ENCODE measurements around the gene SP2. TPM values are rescaled to one million over a fixed set of nuclear protein-coding genes. Genes with fewer than 3 reads are reported as not detected.

SP2 gene
- total and polyA plus RNA-seq, 2 of the 13 experiments (the other 11 are each of a cell fraction or from before 2014, with no cell fraction given) = 1.4 to 4.8 TPM

- TF ChIP-seq CHD4 (IDR thresholded peaks at IDR 0.05; ENCODE audit: borderline replicate concordance, low read length) (0 out of 2 replicates have a peak, but pooled peaks have one; percentile 6), ZNF547 (CRISPR knock-in tag; IDR thresholded peaks at IDR 0.05) (no peak), SMC3 (IDR thresholded peaks at IDR 0.05; ENCODE audit: low read length) (no peak; the same call in 1 of the 2 replicates), SKI (IDR thresholded peaks at IDR 0.05; ENCODE audit: partially characterized antibody) (no peak), TAF15 (IDR thresholded peaks at IDR 0.05; ENCODE audit: low read depth, low read length, poor library complexity, severe bottlenecking) (no peak), WIZ (CRISPR knock-in tag; IDR thresholded peaks at IDR 0.05) (no peak), ZNF543 (CRISPR knock-in tag; IDR thresholded peaks at IDR 0.05) (0 out of 2 replicates have a peak, but pooled peaks have one; percentile 10), ZNF781 (CRISPR knock-in tag; IDR thresholded peaks at IDR 0.05; ENCODE audit: borderline replicate concordance, not compliant biosample characterization) (no peak), TGIF2 (CRISPR knock-in tag; IDR thresholded peaks at IDR 0.05) (0 out of 2 replicates have a peak, but pooled peaks have one; percentile 42), ARNT (IDR thresholded peaks at IDR 0.05) (no peak), YEATS2 (CRISPR knock-in tag; IDR thresholded peaks at IDR 0.05; ENCODE audit: borderline replicate concordance) (no peak), ZNF160 (CRISPR knock-in tag; IDR thresholded peaks at IDR 0.05) (no peak), SP4 (CRISPR knock-in tag; IDR thresholded peaks at IDR 0.05) (no peak)
- TF ChIP-seq, protein P1, sequence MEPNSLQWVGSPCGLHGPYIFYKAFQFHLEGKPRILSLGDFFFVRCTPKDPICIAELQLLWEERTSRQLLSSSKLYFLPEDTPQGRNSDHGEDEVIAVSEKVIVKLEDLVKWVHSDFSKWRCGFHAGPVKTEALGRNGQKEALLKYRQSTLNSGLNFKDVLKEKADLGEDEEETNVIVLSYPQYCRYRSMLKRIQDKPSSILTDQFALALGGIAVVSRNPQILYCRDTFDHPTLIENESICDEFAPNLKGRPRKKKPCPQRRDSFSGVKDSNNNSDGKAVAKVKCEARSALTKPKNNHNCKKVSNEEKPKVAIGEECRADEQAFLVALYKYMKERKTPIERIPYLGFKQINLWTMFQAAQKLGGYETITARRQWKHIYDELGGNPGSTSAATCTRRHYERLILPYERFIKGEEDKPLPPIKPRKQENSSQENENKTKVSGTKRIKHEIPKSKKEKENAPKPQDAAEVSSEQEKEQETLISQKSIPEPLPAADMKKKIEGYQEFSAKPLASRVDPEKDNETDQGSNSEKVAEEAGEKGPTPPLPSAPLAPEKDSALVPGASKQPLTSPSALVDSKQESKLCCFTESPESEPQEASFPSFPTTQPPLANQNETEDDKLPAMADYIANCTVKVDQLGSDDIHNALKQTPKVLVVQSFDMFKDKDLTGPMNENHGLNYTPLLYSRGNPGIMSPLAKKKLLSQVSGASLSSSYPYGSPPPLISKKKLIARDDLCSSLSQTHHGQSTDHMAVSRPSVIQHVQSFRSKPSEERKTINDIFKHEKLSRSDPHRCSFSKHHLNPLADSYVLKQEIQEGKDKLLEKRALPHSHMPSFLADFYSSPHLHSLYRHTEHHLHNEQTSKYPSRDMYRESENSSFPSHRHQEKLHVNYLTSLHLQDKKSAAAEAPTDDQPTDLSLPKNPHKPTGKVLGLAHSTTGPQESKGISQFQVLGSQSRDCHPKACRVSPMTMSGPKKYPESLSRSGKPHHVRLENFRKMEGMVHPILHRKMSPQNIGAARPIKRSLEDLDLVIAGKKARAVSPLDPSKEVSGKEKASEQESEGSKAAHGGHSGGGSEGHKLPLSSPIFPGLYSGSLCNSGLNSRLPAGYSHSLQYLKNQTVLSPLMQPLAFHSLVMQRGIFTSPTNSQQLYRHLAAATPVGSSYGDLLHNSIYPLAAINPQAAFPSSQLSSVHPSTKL (CRISPR knock-in tag; IDR thresholded peaks at IDR 0.05) = no peak
- TF ChIP-seq, protein P2, sequence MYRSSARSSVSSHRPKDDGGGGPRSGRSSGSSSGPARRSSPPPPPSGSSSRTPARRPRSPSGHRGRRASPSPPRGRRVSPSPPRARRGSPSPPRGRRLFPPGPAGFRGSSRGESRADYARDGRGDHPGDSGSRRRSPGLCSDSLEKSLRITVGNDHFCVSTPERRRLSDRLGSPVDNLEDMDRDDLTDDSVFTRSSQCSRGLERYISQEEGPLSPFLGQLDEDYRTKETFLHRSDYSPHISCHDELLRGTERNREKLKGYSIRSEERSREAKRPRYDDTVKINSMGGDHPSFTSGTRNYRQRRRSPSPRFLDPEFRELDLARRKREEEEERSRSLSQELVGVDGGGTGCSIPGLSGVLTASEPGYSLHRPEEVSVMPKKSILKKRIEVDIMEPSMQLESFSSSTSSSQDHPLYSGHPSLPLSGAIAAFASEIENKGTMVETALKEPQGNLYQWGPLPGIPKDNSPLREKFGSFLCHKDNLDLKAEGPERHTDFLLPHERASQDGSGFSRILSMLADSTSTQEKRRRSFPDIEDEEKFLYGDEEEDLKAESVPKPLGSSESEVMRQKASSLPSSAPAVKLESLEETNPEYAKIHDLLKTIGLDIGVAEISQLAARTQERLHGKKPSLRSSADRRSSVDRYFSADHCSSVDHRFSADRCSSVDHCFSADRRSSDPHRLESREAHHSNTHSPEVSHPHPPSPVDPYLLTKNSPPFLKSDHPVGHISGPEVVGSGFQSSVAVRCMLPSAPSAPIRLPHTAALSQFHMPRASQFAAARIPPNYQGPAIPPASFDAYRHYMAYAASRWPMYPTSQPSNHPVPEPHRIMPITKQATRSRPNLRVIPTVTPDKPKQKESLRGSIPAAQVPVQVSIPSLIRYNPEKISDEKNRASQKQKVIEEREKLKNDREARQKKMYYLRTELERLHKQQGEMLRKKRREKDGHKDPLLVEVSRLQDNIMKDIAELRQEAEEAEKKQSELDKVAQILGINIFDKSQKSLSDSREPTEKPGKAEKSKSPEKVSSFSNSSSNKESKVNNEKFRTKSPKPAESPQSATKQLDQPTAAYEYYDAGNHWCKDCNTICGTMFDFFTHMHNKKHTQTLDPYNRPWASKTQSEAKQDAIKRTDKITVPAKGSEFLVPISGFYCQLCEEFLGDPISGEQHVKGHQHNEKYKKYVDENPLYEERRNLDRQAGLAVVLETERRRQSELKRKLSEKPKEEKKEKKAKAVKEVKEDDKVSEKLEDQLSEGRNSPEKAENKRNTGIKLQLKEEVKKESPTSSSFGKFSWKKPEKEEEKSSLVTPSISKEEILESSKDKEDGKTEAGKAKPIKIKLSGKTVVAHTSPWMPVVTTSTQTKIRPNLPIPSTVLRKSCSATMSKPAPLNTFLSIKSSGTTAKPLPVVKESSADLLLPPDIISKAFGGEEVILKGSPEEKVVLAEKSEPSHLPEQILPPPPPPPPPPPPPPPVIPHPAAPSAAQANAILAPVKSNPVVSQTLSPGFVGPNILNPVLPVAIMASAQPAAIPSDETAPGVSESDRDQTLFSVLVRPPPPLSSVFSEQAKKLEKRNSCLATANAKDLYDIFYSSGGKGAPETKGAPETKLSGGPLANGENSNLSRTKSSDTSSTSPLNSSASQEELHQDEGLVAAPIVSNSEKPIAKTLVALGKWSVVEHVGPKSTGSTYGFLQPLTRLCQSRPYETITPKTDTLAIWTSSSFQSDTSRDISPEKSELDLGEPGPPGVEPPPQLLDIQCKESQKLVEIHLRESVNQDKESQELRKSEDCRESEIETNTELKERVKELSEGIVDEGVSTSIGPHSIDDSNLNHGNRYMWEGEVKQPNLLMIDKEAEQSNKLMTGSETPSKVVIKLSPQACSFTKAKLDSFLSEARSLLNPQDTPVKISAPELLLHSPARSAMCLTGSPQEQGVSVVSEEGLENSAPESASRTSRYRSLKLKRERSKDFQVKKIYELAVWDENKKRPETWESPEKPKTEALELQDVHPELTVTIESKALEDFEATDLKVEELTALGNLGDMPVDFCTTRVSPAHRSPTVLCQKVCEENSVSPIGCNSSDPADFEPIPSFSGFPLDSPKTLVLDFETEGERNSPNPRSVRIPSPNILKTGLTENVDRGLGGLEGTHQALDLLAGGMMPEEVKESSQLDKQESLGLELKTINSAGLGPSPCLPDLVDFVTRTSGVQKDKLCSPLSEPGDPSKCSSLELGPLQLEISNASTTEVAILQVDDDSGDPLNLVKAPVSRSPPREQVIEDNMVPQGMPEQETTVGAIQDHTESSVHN (CRISPR knock-in tag; IDR thresholded peaks at IDR 0.05) = peak; percentile 80; the same call in 1 of the 2 replicates
- TF ChIP-seq, protein P3, sequence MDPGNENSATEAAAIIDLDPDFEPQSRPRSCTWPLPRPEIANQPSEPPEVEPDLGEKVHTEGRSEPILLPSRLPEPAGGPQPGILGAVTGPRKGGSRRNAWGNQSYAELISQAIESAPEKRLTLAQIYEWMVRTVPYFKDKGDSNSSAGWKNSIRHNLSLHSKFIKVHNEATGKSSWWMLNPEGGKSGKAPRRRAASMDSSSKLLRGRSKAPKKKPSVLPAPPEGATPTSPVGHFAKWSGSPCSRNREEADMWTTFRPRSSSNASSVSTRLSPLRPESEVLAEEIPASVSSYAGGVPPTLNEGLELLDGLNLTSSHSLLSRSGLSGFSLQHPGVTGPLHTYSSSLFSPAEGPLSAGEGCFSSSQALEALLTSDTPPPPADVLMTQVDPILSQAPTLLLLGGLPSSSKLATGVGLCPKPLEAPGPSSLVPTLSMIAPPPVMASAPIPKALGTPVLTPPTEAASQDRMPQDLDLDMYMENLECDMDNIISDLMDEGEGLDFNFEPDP (CRISPR knock-in tag; conservative IDR thresholded peaks at IDR 0.05) = no peak
These were observed 74.1 kb downstream of the SP2 start (continued) for GRCh38 chr17:47969930-47970724.

Measured in HepG2 (cell line).